ENCODE results near the gene USH2A.

DNA sequence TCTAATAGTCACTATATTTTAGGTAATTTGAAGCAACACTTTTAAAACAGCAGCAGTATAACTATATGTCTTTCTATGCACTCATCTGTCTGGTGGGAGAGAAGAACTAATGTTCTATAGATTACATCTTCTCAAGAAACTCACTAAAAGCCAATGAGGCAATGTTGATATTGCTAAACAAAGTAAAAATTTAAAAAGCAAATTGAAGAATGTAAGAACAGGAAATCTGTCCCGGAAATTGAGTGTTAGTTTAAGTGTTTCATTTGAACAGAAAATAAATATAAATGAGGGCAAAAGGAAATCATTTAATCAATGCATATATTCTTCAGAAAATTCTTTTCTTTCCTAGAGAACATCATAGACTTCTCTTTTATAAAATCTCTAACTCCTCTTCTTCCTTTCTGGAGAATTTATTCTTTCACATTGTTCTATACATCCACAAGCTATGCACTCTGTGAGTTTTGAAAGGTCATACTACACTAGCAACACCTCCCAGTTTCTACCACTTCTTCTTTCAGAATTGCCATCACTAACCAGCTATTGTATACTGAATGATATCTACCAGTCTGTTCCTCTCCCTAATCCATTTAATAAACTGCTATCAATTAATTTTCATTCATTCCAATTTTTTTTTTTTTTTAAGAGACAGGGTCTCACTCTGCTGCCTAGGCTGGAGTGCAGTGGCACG, 153.0 kb downstream of the USH2A start:
- TF ChIP-seq EZH2 (IDR thresholded peaks at IDR 0.05; ENCODE audit: insufficient read depth, poor library complexity, severe bottlenecking) (no peak), EZH2phosphoT487 (IDR thresholded peaks at IDR 0.05; ENCODE audit: insufficient read depth, low read depth) (no peak)

All from GM23248 (cell line).